SU-DHL-6 (cell line): ENCODE data around the gene RANBP9.

Source experiments
- H2AFZ ChIP-seq: fragments of 200-600 bp; sonication (generic); 2 replicates; pipeline ENCODE4 v1.6.1; 2014; ENCODE audit warnings: low read depth, mild to moderate bottlenecking, moderate library complexity, mixed read lengths, antibody characterized with exemption, low read length; ENCODE audit not compliant: severe bottlenecking
- H3F3A ChIP-seq: fragments of 200-600 bp; shearing (Covaris generic); 2 replicates; pipeline ENCODE4 v1.6.0; 2016; ENCODE audit warnings: antibody characterized with exemption, mild to moderate bottlenecking; ENCODE audit not compliant: insufficient read depth
- H3K27ac ChIP-seq: fragments of 200-600 bp; sonication (generic); 2 replicates; pipeline ENCODE4 v1.5.1; 2016; ENCODE audit warnings: low read depth, mild to moderate bottlenecking, low read length, moderate library complexity, mixed read lengths
- H3K27me3 ChIP-seq: fragments of 200-600 bp; sonication (generic), shearing (Covaris generic); 2 replicates; pipeline ENCODE4 v1.6.0; 2014; ENCODE audit warnings: mild to moderate bottlenecking, low read length
- H3K36me3 ChIP-seq: fragments of 200-600 bp; sonication (generic); 2 replicates; pipeline ENCODE4 v1.6.1; 2014; ENCODE audit warnings: mild to moderate bottlenecking, low read length, mixed read lengths
- H3K4me2 ChIP-seq: fragments of 300-600, 200-600 bp; shearing (Covaris generic), sonication (generic); 2 replicates; pipeline ENCODE4 v1.6.0; 2014; ENCODE audit warnings: low read length, low read depth, mild to moderate bottlenecking; ENCODE audit not compliant: poor library complexity, severe bottlenecking
- H3K4me3 ChIP-seq: fragments of 200-600 bp; sonication (generic); 2 replicates; pipeline ENCODE4 v1.5.1; 2014; ENCODE audit warnings: antibody characterized with exemption, low read length, mild to moderate bottlenecking, mixed read lengths; ENCODE audit not compliant: insufficient read depth, poor library complexity, severe bottlenecking
- H3K79me2 ChIP-seq: fragments of 200-600 bp; sonication (generic); 2 replicates; pipeline ENCODE4 v1.6.1; 2014; ENCODE audit warnings: mild to moderate bottlenecking, low read length, moderate library complexity; ENCODE audit not compliant: insufficient read depth
- H3K9ac ChIP-seq: fragments of 200-600 bp; sonication (generic); 2 replicates; pipeline ENCODE4 v1.7.0; 2014; ENCODE audit warnings: mild to moderate bottlenecking, low read length
- H3K9me2 ChIP-seq: fragments of 200-600 bp; sonication (generic); replicated peaks from 2 replicates; pipeline ENCODE4 v1.6.1; 2014; ENCODE audit warnings: low read length; ENCODE audit not compliant: insufficient read depth
- H3K9me3 ChIP-seq: fragments of 200-600 bp; sonication (generic); 2 replicates; pipeline ENCODE4 v1.6.1; 2014; ENCODE audit warnings: low read length, mixed read lengths; ENCODE audit not compliant: insufficient read depth
- H4K20me1 ChIP-seq: fragments of 200-600 bp; sonication (generic); 2 replicates; pipeline ENCODE4 v1.6.1; 2014; ENCODE audit warnings: low read depth, mild to moderate bottlenecking, antibody characterized with exemption, low read length, moderate library complexity, mixed read lengths
- EZH2phosphoT487 ChIP-seq: fragments of 200-600 bp; sonication (generic), shearing (Covaris generic); conservative IDR thresholded peaks from 2 replicates; pipeline ENCODE4 v1.6.1; 2018; ENCODE audit warnings: mild to moderate bottlenecking, antibody characterized with exemption, low read length, moderate library complexity, mixed read lengths
- TF ChIP-seq, protein P1 (sequence below): fragments of 200-600 bp; sonication (generic); IDR thresholded peaks from one replicate; pipeline ENCODE4 v1.5.1; 2017; ENCODE audit warnings: antibody characterized with exemption, mild to moderate bottlenecking, low read length, moderate library complexity; ENCODE audit not compliant: insufficient read depth, poor library complexity, severe bottlenecking

Gene RANBP9

GRCh38 chr6:13597073-13597472, 114.6 kb downstream of the RANBP9 start:
- H3K27me3 ChIP-seq, result no peaks in the 10 kb centered on the region
- H3K9me3 ChIP-seq, result no peaks in the 10 kb centered on the region
- H3F3A ChIP-seq, result no peaks in the 10 kb centered on the region
- no peaks in the 10 kb centered on the region for H3K9me2 ChIP-seq
- no peaks in the 10 kb centered on the region for H4K20me1 ChIP-seq
- no peak overlapping the region for H3K4me3 ChIP-seq
- no peak overlapping the region for H3K9ac ChIP-seq
- H3K4me2 ChIP-seq, result no peak overlapping the region
- no peak for TF ChIP-seq EZH2phosphoT487
- TF ChIP-seq, protein P1, sequence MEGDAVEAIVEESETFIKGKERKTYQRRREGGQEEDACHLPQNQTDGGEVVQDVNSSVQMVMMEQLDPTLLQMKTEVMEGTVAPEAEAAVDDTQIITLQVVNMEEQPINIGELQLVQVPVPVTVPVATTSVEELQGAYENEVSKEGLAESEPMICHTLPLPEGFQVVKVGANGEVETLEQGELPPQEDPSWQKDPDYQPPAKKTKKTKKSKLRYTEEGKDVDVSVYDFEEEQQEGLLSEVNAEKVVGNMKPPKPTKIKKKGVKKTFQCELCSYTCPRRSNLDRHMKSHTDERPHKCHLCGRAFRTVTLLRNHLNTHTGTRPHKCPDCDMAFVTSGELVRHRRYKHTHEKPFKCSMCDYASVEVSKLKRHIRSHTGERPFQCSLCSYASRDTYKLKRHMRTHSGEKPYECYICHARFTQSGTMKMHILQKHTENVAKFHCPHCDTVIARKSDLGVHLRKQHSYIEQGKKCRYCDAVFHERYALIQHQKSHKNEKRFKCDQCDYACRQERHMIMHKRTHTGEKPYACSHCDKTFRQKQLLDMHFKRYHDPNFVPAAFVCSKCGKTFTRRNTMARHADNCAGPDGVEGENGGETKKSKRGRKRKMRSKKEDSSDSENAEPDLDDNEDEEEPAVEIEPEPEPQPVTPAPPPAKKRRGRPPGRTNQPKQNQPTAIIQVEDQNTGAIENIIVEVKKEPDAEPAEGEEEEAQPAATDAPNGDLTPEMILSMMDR, result no peak
- peaks cover 12% of the 10 kb centered on the region; the same call in 1 of the 2 replicates for H3K36me3 ChIP-seq
- H3K79me2 ChIP-seq, result no peaks in the 10 kb centered on the region
- H2AFZ ChIP-seq, result no peak overlapping the region
- no peak overlapping the region for H3K27ac ChIP-seq

DNA sequence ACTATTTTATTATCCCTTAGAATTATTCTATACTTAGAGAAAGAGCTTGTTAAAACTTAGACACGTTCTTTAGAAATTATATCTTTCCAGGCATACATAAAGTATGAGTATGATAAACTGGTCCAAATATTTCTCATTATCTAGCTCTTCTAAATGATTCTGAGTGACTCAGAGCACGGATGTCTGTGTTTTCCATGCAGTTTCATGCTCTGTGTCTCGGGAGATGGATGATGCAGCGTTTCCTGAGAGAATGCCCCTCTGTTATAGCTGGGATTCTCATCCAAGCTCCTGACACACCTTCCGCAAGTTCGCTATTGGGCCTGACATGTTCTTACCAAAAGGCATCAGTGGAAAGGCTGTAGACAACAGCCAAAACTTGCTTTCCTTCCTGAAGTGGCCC, 117.9 kb downstream of the RANBP9 start:
- Histone ChIP-seq H4K20me1 (no peaks in the 10 kb centered on the region), H3F3A (no peaks in the 10 kb centered on the region), H2AFZ (no peak overlapping the region), H3K4me3 (no peak overlapping the region), H3K27ac (no peak overlapping the region), H3K9ac (no peak overlapping the region), H3K79me2 (no peaks in the 10 kb centered on the region), H3K9me2 (no peaks in the 10 kb centered on the region), H3K27me3 (no peaks in the 10 kb centered on the region), H3K36me3 (peaks cover 9% of the 10 kb centered on the region; the same call in 1 of the 2 replicates), H3K4me2 (no peak overlapping the region), H3K9me3 (no peaks in the 10 kb centered on the region)
- TF ChIP-seq, protein P1, result no peak
- no peak for TF ChIP-seq EZH2phosphoT487

DNA sequence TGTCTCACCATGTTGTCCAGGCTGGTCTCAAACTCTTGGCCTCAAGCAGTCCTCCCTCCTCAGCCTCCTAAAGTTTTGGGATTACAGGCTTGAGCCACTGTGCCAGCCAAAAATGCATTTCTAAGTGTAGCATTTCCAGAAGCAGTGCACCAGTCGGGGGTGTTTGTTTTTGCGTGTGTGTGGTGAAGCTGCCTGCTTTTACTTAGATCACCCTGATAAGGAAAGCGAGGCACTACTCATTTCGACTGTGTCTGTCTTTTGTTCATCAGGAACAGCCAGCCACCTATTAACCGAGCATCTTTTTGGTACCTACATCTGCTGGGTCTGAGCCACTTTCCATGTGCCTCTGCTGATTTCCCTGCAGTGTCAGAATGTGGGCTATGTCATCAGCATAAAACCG, 118.5 kb downstream of the RANBP9 start:
- no peak overlapping the region for H3K27ac ChIP-seq
- no peak overlapping the region for H3K9ac ChIP-seq
- no peak overlapping the region for H3K4me3 ChIP-seq
- TF ChIP-seq, protein P1, result no peak
- TF ChIP-seq EZH2phosphoT487, result no peak
- H3K9me3 ChIP-seq, result no peaks in the 10 kb centered on the region
- no peak overlapping the region for H2AFZ ChIP-seq
- H3F3A ChIP-seq, result no peaks in the 10 kb centered on the region; the same call in 1 of the 2 replicates
- H4K20me1 ChIP-seq, result no peaks in the 10 kb centered on the region
- H3K4me2 ChIP-seq, result no peak overlapping the region
- peaks cover 9% of the 10 kb centered on the region; the same call in 1 of the 2 replicates for H3K36me3 ChIP-seq
- H3K27me3 ChIP-seq, result no peaks in the 10 kb centered on the region
- no peaks in the 10 kb centered on the region for H3K9me2 ChIP-seq
- H3K79me2 ChIP-seq, result no peaks in the 10 kb centered on the region
